WTC11 (cell line): ENCODE measurements around the gene SARDH. TPM values are rescaled to one million over a fixed set of nuclear protein-coding genes. Genes with fewer than 3 reads are reported as not detected.

Experiments
- ATAC-seq: fragments of 200-7000 bp; cut with Tn5 transposase; 2 replicates; pipeline ENCODE4 v1.10.0; 2021; ENCODE audit warnings: mild to moderate bottlenecking, moderate library complexity
- CTCF ChIA-PET: fragments of 300-600 bp; sonication (Branson Sonifier 250); formaldehyde crosslinking; loops from one replicate; lab custom pipeline; 2021; ENCODE audit warnings: antibody characterized with exemption; lab: Charles Lee
- POLR2A ChIA-PET: fragments of 350-600 bp; sonication (Branson Sonifier 250); formaldehyde crosslinking; loops from one replicate; lab custom pipeline; 2021; ENCODE audit warnings: antibody characterized with exemption; lab: Charles Lee
- DNase-seq: peaks from one replicate; pipeline ENCODE4 v3.0.0; 2021; ENCODE audit warnings: low spot score
- H3K27ac Mint-ChIP-seq: 2 replicates; pipeline ENCODE4 v1.8.0; 2021; ENCODE audit warnings: mixed read lengths
- H3K27me3 Mint-ChIP-seq: 2 replicates; pipeline ENCODE4 v1.8.0; 2021; ENCODE audit warnings: low read depth, mild to moderate bottlenecking, moderate library complexity, mixed read lengths
- H3K36me3 Mint-ChIP-seq: 2 replicates; pipeline ENCODE4 v1.8.0; 2021; ENCODE audit warnings: mixed read lengths
- H3K4me1 Mint-ChIP-seq: 2 replicates; pipeline ENCODE4 v1.8.0; 2022; ENCODE audit warnings: mixed read lengths
- H3K4me3 Mint-ChIP-seq: 2 replicates; pipeline ENCODE4 v1.8.0; 2021; ENCODE audit warnings: mild to moderate bottlenecking, moderate library complexity, mixed read lengths
- H3K9me3 Mint-ChIP-seq: 2 replicates; pipeline ENCODE4 v1.8.0; 2021; ENCODE audit warnings: mixed read lengths
- AFF4 ChIP-seq: sonication (generic); formaldehyde crosslinking; IDR thresholded peaks from 2 replicates; pipeline ENCODE4 v1.8.1; 2023; ENCODE audit warnings: mild to moderate bottlenecking, missing genetic modification reagents, borderline replicate concordance
- CBFB ChIP-seq: sonication (generic); formaldehyde crosslinking; IDR thresholded peaks from 2 replicates; pipeline ENCODE4 v1.8.1; 2022; ENCODE audit warnings: mild to moderate bottlenecking, low read depth, missing genetic modification reagents
- ESRRA ChIP-seq: sonication (generic); formaldehyde crosslinking; IDR thresholded peaks from 2 replicates; pipeline ENCODE4 v1.8.1; 2022; ENCODE audit warnings: mild to moderate bottlenecking, missing genetic modification reagents, borderline replicate concordance
- GRHL2 ChIP-seq: fragments of 250-450 bp; sonication (Bioruptor Pico); IDR thresholded peaks from 2 replicates; pipeline ENCODE4 v1.8.0; 2022; ENCODE audit warnings: mild to moderate bottlenecking, moderate library complexity; ENCODE audit not compliant: insufficient replicate concordance, severe bottlenecking
- HMGXB4 ChIP-seq: sonication (generic); formaldehyde crosslinking; IDR thresholded peaks from 2 replicates; pipeline ENCODE4 v1.8.1; 2023; ENCODE audit warnings: mild to moderate bottlenecking, moderate library complexity, missing genetic modification reagents
- IRF2 ChIP-seq: sonication (generic); formaldehyde crosslinking; IDR thresholded peaks from 2 replicates; pipeline ENCODE4 v1.8.0; 2022; ENCODE audit warnings: low read depth, missing genetic modification reagents, borderline replicate concordance
- JAZF1 ChIP-seq: fragments of 250-450 bp; sonication (Bioruptor Pico); IDR thresholded peaks from 2 replicates; pipeline ENCODE4 v1.9.0; 2021; ENCODE audit warnings: moderate library complexity, mild to moderate bottlenecking, inconsistent platforms
- JUN ChIP-seq: sonication (generic); formaldehyde crosslinking; IDR thresholded peaks from 2 replicates; pipeline ENCODE4 v1.8.0; 2023; ENCODE audit warnings: mild to moderate bottlenecking, missing genetic modification reagents
- KAT7 ChIP-seq: sonication (generic); formaldehyde crosslinking; IDR thresholded peaks from 2 replicates; pipeline ENCODE4 v1.8.1; 2023; ENCODE audit warnings: missing genetic modification reagents, mild to moderate bottlenecking, borderline replicate concordance
- MAX ChIP-seq: sonication (generic); formaldehyde crosslinking; IDR thresholded peaks from 2 replicates; pipeline ENCODE4 v1.8.0; 2022; ENCODE audit warnings: mild to moderate bottlenecking, missing genetic modification reagents
- NFYB ChIP-seq: sonication (generic); formaldehyde crosslinking; conservative IDR thresholded peaks from 2 replicates; pipeline ENCODE4 v1.8.0; 2022; ENCODE audit warnings: low read depth, missing genetic modification reagents
- NR3C1 ChIP-seq: sonication (generic); formaldehyde crosslinking; conservative IDR thresholded peaks from 2 replicates; pipeline ENCODE4 v1.8.1; 2023; ENCODE audit warnings: low read depth, mild to moderate bottlenecking, missing genetic modification reagents
- OVOL2 ChIP-seq: fragments of 250-450 bp; sonication (Bioruptor Pico); IDR thresholded peaks from 2 replicates; pipeline ENCODE4 v1.9.0; 2021; ENCODE audit warnings: mild to moderate bottlenecking, borderline replicate concordance
- SOX15 ChIP-seq: fragments of 250-450 bp; sonication (Bioruptor Pico); IDR thresholded peaks from 2 replicates; pipeline ENCODE4 v1.9.0; 2021; ENCODE audit warnings: mild to moderate bottlenecking
- TP53 ChIP-seq: sonication (generic); formaldehyde crosslinking; IDR thresholded peaks from 2 replicates; pipeline ENCODE4 v1.8.1; 2023; ENCODE audit warnings: mild to moderate bottlenecking, missing genetic modification reagents
- ZNF138 ChIP-seq: sonication (generic); formaldehyde crosslinking; conservative IDR thresholded peaks from 2 replicates; pipeline ENCODE4 v1.8.1; 2022; ENCODE audit warnings: mild to moderate bottlenecking, moderate library complexity, missing genetic modification reagents
- ZNF232 ChIP-seq: sonication (generic); formaldehyde crosslinking; IDR thresholded peaks from 2 replicates; pipeline ENCODE4 v1.8.0; 2022; ENCODE audit warnings: mild to moderate bottlenecking, missing genetic modification reagents
- ZNF423 ChIP-seq: fragments of 250-450 bp; sonication (Bioruptor Pico); IDR thresholded peaks from 2 replicates; pipeline ENCODE4 v2.1.2; 2022; ENCODE audit warnings: mild to moderate bottlenecking, moderate library complexity
- total RNA-seq: library from RNA; stranded (reverse); gene quantifications from 3 replicates; pipeline ENCODE4 v1.2.3, GENCODE V29; 2021
- TF ChIP-seq, protein P1 (sequence below): sonication (generic); formaldehyde crosslinking; IDR thresholded peaks from 2 replicates; pipeline ENCODE4 v1.8.0; 2022; ENCODE audit warnings: mild to moderate bottlenecking, missing genetic modification reagents
- TF ChIP-seq, protein P2 (sequence below): sonication (generic); formaldehyde crosslinking; IDR thresholded peaks from 2 replicates; pipeline ENCODE4 v1.8.0; 2023; ENCODE audit warnings: missing genetic modification reagents
- TF ChIP-seq, protein P3 (sequence below): fragments of 250-450 bp; sonication (Bioruptor Pico); IDR thresholded peaks from 2 replicates; pipeline ENCODE4 v1.9.0; 2021; ENCODE audit warnings: moderate library complexity, mild to moderate bottlenecking, inconsistent platforms, borderline replicate concordance
- TF ChIP-seq, protein P4 (sequence below): sonication (generic); formaldehyde crosslinking; IDR thresholded peaks from 2 replicates; pipeline ENCODE4 v1.8.1; 2022; ENCODE audit warnings: missing genetic modification reagents, borderline replicate concordance

The SARDH gene
- total RNA-seq, 1 experiment from 2014 or later: 8.5 TPM

DNA sequence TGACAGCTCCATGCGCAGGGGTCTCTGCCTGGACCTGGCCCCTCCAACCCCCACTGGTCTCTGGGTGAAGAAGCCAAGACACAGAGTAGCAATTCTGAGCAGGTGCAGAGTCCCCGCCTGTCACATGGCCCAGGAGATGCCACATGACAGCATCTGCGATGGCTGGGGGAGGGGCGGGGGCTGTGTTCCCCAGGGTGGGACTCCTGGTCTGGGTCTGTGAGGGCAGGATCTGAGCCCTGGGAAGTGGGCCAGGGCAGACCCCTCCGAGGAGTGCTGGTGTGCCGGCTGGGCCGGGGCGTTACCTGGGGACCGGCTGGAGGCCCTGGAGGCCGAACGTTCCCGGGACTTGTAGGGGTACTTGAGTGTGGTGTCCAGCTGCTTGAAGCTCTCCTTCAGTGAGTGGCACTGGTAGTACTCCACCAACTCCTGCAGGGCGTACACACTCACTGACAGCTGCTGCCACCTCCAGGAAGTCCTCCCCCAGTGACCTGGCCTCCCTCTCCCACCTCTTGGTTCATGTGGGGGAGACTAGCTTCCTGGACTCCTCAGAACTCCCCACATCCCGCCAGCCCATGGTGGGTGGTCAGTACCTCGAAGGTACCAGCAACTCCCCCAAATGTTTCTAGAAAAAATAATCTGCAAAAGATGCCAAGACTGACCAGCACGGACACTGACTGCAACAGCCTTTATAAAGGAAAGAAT lies 32.1 kb upstream of the SARDH start:
- ChIA-PET CTCF (interaction anchor here (0.7 to 4.9 kb wide), 7 partner anchors 9 to 255 kb away, joined by 3 to 52 read pairs (median 9); no protein-coding TSS in a partner anchor), POLR2A (no interaction called here)
- no peak overlapping the region for H3K4me3 Mint-ChIP-seq
- DNase-seq: peak; percentile 8
- no peaks in the 10 kb centered on the region for H3K4me1 Mint-ChIP-seq
- peaks cover 56% of the 10 kb centered on the region for H3K36me3 Mint-ChIP-seq
- no peaks in the 10 kb centered on the region for H3K27me3 Mint-ChIP-seq
- H3K9me3 Mint-ChIP-seq: peaks cover 22% of the 10 kb centered on the region
- ATAC-seq: no peak
- TF ChIP-seq, protein P1, sequence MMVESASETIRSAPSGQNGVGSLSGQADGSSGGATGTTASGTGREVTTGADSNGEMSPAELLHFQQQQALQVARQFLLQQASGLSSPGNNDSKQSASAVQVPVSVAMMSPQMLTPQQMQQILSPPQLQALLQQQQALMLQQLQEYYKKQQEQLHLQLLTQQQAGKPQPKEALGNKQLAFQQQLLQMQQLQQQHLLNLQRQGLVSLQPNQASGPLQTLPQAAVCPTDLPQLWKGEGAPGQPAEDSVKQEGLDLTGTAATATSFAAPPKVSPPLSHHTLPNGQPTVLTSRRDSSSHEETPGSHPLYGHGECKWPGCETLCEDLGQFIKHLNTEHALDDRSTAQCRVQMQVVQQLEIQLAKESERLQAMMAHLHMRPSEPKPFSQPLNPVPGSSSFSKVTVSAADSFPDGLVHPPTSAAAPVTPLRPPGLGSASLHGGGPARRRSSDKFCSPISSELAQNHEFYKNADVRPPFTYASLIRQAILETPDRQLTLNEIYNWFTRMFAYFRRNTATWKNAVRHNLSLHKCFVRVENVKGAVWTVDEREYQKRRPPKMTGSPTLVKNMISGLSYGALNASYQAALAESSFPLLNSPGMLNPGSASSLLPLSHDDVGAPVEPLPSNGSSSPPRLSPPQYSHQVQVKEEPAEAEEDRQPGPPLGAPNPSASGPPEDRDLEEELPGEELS (CRISPR knock-in tag): no peak
- no peak for TF ChIP-seq ZNF138
- no peak for TF ChIP-seq SOX15 (CRISPR knock-in tag)
- TF ChIP-seq, protein P2, sequence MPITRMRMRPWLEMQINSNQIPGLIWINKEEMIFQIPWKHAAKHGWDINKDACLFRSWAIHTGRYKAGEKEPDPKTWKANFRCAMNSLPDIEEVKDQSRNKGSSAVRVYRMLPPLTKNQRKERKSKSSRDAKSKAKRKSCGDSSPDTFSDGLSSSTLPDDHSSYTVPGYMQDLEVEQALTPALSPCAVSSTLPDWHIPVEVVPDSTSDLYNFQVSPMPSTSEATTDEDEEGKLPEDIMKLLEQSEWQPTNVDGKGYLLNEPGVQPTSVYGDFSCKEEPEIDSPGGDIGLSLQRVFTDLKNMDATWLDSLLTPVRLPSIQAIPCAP (CRISPR knock-in tag): no peak
- no peak for TF ChIP-seq ZNF232 (CRISPR knock-in tag)
- TF ChIP-seq CBFB (CRISPR knock-in tag): no peak
- no peak for TF ChIP-seq AFF4
- no peak for TF ChIP-seq ESRRA (CRISPR knock-in tag)
- no peak for TF ChIP-seq NFYB
- TF ChIP-seq OVOL2 (CRISPR knock-in tag): no peak
- TF ChIP-seq KAT7: no peak
- TF ChIP-seq, protein P3, sequence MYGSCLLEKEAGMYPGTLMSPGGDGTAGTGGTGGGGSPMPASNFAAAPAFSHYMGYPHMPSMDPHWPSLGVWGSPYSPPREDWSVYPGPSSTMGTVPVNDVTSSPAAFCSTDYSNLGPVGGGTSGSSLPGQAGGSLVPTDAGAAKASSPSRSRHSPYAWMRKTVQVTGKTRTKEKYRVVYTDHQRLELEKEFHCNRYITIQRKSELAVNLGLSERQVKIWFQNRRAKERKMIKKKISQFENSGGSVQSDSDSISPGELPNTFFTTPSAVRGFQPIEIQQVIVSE (CRISPR knock-in tag): no peak
- no peak overlapping the region for H3K27ac Mint-ChIP-seq

GRCh38 chr9:133769511-133770075 lies 31.4 kb upstream of the SARDH start:
- Mint-ChIP-seq H3K36me3 (peaks cover 52% of the 10 kb centered on the region), H3K4me3 (no peak overlapping the region), H3K4me1 (no peaks in the 10 kb centered on the region), H3K27me3 (no peaks in the 10 kb centered on the region), H3K27ac (no peak overlapping the region), H3K9me3 (peaks cover 22% of the 10 kb centered on the region)
- POLR2A ChIA-PET: no interaction called here
- no peak for ATAC-seq
- CTCF ChIA-PET: interaction anchor here (0.7 to 4.9 kb wide), 22 partner anchors 10 to 283 kb away, joined by 3 to 52 read pairs (median 4); partner anchors contain the start of gene SARDH
- no peak for DNase-seq
- TF ChIP-seq MAX (CRISPR knock-in tag): no peak
- no peak for TF ChIP-seq TP53
- TF ChIP-seq, protein P4, sequence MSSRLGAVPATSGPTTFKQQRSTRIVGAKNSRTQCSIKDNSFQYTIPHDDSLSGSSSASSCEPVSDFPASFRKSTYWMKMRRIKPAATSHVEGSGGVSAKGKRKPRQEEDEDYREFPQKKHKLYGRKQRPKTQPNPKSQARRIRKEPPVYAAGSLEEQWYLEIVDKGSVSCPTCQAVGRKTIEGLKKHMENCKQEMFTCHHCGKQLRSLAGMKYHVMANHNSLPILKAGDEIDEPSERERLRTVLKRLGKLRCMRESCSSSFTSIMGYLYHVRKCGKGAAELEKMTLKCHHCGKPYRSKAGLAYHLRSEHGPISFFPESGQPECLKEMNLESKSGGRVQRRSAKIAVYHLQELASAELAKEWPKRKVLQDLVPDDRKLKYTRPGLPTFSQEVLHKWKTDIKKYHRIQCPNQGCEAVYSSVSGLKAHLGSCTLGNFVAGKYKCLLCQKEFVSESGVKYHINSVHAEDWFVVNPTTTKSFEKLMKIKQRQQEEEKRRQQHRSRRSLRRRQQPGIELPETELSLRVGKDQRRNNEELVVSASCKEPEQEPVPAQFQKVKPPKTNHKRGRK: no peak
- TF ChIP-seq IRF2 (CRISPR knock-in tag): no peak
- TF ChIP-seq JUN: no peak
- TF ChIP-seq HMGXB4 (CRISPR knock-in tag): no peak
- no peak for TF ChIP-seq GRHL2 (CRISPR knock-in tag)
- no peak for TF ChIP-seq JAZF1
- TF ChIP-seq ZNF423: no peak
- TF ChIP-seq OVOL2 (CRISPR knock-in tag): no peak
- TF ChIP-seq NR3C1 (CRISPR knock-in tag): no peak
